Vagina (tissue), 2 donors: ENCODE measurements around the gene PPP1R14B.

Experiments used
- CTCF ChIP-seq, 3 experiments: fragments of 450-650 bp in 2 of 3; fragments of 200-600 bp in 1 of 3; sonication (generic) in 1 of 3; IDR thresholded peaks; one replicate each; pipeline ENCODE4 v1.5.1; 2017 to 2019; ENCODE audit warnings: antibody characterized with exemption in 3 of 3, mild to moderate bottlenecking in 2 of 3, moderate library complexity in 2 of 3
- POLR2A ChIP-seq, 2 donors: fragments of 450-650 bp; IDR thresholded peaks; one replicate each; pipeline ENCODE4 v1.6.1; 2017; ENCODE audit warnings: antibody characterized with exemption in 2 of 2, mild to moderate bottlenecking in 2 of 2, moderate library complexity in 2 of 2
- POLR2AphosphoS5 ChIP-seq, 2 donors: sonication (generic); formaldehyde crosslinking; IDR thresholded peaks; one replicate each; pipeline ENCODE4 v1.9.0; 2017; ENCODE audit warnings: antibody characterized with exemption in 2 of 2, mild to moderate bottlenecking in 2 of 2, low read depth in 1 of 2; ENCODE audit not compliant: insufficient read depth in 1 of 2

GRCh38 chr11:64283092-64283491, 36.3 kb upstream of the PPP1R14B start:
- TF ChIP-seq CTCF (IDR thresholded peaks at IDR 0.05) (no peak), POLR2A (IDR thresholded peaks at IDR 0.05) (no peak), POLR2AphosphoS5 (IDR thresholded peaks at IDR 0.05; ENCODE audit: insufficient read depth in 1 of 2, low read depth in 1 of 2) (no peak)
